Measurements from ENCODE around the gene CSF2RB.

GRCh38 chr22:36911887-36912661 lies 1.4 kb upstream of the CSF2RB start:
- no peak for TF ChIP-seq CTCF (IDR thresholded peaks at IDR 0.05; ENCODE audit: low read depth, low read length)
- TF ChIP-seq POLR2A (IDR thresholded peaks at IDR 0.05; ENCODE audit: extremely low read depth, insufficient read length), result no peak
- TF ChIP-seq MAX (IDR thresholded peaks at IDR 0.05; ENCODE audit: low read depth, low read length), result no peak
